GM18519 (cell line): Measurements from ENCODE around the gene AIP.
"Not testable (repeated sequence)": the region's sequence is repeated elsewhere in the genome, so short reads cannot be mapped to it uniquely, and the experiment has no call there.

ENCODE experiments used
- ATAC-seq: cut with Tn5 transposase; IDR thresholded peaks from one replicate; pipeline ENCODE4 v1.9.1; 2021; ENCODE audit warnings: mild to moderate bottlenecking, moderate library complexity; ENCODE audit not compliant: unreplicated experiment, low FRiP score

Gene AIP

DNA sequence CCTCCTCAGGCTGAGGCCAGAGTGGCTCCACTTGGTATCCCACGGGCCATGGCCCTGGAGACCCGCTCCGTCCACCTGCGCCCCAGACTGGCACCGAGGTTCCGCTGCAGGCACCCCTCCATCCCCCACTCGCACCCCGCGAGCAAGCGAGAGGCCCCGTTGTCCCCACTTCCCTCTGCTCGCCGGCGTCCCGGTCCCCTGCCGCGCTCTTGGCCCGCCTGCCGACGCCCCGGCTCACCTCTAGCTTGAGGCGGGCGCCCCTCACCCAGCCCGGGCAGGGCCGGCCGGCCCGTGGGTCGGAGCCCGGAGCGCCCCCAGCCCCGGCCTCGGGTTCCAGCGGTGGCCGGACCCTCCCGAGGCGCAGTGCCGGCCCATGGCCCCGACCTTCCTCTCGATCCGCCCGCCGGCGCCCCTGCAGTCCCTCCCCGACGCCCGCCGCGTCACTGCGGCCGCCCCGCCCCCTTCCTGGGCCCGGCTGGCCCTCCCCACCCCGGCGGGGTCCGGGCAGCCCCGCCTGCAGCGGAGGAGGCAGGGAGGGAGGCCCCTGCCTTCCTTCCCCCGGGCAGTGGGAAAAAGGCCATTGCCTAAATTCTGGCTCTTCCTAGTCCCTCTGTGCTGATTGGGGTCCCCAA is 22.2 kb downstream of the AIP start, which contains the start of gene PITPNM1:
PITPNM1 (minus strand) TSS at position 414 of the 632 bp plus-strand sequence. CDS start 1,183 bp downstream, outside the sequence.
- ATAC-seq = no peak

- no peak for ATAC-seq
Observed at GRCh38 chr11:67505605-67506396, 23.0 kb downstream of the AIP start.

DNA sequence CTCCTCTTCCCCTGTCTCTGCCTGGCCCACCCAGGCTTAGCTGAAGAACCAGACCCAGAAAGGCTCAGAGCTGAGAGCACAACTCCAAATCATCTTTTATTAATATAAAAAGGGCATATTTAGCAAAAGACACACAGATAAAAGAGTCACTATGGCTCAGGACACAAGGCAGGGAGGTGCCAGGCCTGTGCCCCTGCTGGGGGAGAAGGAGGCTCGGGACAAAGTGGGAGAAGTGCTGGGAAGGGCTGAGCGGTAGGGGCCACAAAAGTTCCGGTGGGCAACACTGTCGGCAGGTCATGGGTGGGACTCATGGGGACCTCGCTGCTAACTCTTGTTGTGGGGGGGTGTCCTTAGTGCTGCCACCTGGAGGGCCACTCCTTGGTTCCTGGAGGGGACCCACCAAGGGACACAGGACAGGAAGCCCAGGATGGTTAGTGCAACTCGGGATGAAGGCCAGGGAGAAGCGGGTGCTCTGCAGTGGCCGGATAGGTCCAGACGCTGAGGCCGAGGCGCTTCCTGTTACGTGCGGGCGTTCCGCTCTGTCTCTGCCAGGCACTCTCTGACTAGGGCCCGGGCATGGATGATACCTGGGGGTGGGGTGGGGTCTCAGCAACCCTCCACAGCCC is 23.7 kb downstream of the AIP start:
- ATAC-seq = no peak

GRCh38 chr11:67507242-67507863 is 24.5 kb downstream of the AIP start:
- no peak for ATAC-seq

GRCh38 chr11:67507864-67508485 is 25.1 kb downstream of the AIP start, which contains the start of gene CDK2AP2:
Gene CDK2AP2, minus strand, starts transcription at chr11:67508162. Its CDS starts 80 bp downstream, at chr11:67508082.
- peak; percentile 60 for ATAC-seq

- peak; percentile 25 for ATAC-seq
Observed at GRCh38 chr11:67508486-67509121, 25.8 kb downstream of the AIP start.

DNA sequence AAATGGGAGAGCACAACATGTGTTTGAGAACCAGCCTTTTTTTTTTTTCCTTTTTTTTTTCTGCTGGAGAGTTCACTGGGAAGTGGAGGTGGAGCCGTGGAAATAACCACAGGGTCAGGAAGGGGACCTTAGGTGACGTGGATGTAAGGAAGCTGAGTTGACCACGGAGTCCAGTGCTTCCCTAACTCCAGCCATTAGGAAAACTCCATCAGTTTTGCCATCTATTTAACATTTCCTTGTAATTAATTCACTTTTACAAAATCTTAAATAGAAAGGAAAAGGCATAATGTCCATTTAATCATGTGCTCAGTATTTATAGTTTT is 27.2 kb downstream of the AIP start:
- ATAC-seq = no peak

DNA sequence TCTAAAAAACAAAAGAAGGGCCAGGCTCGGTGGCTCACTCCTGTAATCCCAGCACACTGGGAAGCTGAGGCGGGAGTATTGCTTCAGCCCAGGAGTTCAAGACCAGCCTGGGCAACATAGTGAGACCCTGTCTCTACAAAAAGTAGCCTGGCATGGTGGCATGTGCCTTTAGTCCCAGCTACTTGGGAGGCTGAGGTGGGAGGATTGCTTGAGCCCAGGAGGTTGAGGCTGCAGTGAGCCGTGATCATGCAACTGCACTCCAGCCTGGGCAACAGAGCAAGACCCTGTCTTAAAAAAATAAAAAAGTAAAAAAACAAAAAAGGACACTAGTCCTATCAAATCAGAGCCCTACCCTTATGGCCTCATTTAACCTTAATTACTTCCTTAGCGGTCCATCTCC is 28.7 kb downstream of the AIP start:
- not testable (repeated sequence) for ATAC-seq

DNA sequence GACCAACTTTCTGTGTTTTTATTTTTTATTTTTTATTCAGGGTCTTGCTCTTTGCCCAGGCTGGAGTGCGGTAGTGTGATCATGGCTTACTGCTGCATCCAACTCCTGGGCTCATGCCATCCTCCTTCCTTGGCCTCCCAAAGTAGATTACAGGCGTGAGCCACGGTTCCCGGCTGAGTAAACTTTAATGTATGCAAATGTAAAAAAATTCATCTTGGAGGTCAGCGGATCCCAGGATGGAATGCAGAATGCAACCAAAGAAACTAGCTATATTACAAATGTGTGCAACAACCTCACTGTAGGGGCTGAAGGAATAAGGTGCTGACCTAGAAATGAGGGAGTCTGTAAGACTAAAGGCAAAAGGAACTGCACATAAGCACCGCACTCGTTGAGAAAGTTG is 31.3 kb downstream of the AIP start:
- no peak for ATAC-seq

DNA sequence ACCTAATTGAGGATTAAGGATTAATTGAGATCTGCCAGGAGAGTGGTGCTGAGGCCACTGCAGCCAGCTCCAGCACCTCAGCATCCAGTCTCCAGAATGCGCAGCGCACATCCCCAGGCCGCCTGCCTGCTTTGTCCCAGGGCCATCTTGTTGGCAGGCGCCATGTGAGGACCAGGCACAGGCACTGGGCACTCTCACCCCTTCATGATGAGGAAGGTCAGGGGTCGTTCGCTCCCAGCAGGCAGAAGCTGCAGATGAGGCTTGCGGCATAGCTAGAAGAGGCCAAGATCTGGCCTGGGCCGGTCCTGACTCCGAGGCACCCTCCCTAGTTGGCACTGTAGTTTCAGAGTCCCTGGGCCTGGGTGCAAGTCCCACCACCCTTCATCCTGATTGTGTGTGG is 34.0 kb downstream of the AIP start:
- no peak for ATAC-seq

DNA sequence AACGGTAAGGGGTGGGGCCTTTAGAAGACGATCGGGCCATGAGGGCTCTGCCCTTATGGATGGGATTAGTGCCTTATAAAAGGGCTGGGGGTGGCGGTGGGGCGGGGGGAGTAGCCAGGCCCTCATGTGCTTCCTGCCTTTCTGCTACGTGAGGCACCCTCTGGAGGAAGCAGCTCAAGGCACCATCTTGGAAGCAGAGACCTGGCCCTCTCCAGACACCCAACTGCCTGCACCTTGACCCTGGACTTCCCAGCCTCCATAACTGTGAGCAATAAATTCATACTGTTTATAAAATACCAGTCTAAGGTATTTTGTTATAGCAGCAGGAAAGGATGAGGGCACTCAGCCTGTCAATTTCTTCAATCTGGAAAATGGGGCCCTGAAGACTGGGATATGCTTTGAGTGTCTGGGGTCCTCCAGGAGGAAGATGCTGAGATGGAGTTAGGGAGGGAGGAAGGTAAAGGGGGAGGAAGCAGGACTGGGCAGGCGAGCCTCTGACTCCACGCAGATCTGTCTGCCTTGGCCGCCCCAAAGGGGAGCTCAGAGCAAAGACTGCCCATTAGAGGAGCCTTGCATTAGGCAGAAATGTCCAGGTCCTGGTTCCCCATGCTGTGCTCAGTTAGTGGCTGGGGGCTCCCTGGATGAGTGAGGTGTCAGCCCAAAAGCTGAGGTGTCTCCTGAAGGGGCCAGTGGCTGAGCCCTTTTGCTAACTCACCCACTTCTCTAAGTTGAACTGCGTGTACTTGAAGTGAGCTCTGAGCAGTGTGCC is 35.1 kb downstream of the AIP start:
- no peak for ATAC-seq

- no peak for ATAC-seq
Observed at GRCh38 chr11:67519726-67520125, 36.9 kb downstream of the AIP start.

- no peak for ATAC-seq
Observed at GRCh38 chr11:67520856-67521824, 38.3 kb downstream of the AIP start.

GRCh38 chr11:67521924-67522323 is 39.1 kb downstream of the AIP start:
- no peak for ATAC-seq

- no peak for ATAC-seq
Observed at GRCh38 chr11:67522338-67522737, 39.5 kb downstream of the AIP start.

DNA sequence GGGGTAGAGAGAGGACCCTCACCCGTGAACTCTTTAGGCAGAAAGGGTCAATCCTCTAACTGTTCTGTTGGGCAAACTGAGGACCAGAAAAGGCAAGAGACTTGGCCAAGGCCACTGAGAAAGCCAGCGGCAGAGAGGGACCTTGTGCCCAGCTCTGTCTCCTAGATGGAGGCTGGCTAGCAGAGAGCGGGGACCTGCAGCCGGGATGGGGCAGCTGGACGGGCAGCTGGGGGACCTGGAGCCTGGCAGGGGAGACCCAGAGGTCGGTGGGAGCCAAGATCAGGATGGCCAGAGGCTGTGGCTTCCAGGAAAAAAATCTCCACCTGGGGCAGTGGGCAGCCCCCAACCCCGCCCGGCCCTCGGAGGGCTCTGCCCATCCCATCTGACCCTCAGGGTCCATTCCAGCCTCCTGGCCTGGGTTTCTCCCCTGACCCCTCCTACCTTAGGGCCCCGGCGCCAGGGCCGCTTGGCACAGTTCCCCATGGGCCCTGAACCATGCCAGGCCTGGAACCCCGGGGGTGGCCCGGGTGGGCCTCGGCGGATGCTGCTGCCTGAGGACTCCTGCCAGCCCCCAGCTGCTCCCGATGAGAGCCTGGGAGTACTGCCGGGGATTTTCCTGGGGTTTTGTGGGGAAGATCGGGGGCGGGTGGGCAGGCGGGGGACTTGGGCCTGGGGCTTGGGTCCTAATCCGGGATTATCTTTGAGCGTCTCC is 40.2 kb downstream of the AIP start, which contains the start of gene CABP2:
CABP2 (minus strand) TSS at position 603 of the 712 bp plus-strand sequence; CDS start at position 483, 120 bp downstream.
- ATAC-seq = no peak
